ENCODE results near the gene ALG1.
"Not testable (repeated sequence)": the region's sequence is repeated elsewhere in the genome, so short reads cannot be mapped to it uniquely, and the experiment has no call there.

DNA sequence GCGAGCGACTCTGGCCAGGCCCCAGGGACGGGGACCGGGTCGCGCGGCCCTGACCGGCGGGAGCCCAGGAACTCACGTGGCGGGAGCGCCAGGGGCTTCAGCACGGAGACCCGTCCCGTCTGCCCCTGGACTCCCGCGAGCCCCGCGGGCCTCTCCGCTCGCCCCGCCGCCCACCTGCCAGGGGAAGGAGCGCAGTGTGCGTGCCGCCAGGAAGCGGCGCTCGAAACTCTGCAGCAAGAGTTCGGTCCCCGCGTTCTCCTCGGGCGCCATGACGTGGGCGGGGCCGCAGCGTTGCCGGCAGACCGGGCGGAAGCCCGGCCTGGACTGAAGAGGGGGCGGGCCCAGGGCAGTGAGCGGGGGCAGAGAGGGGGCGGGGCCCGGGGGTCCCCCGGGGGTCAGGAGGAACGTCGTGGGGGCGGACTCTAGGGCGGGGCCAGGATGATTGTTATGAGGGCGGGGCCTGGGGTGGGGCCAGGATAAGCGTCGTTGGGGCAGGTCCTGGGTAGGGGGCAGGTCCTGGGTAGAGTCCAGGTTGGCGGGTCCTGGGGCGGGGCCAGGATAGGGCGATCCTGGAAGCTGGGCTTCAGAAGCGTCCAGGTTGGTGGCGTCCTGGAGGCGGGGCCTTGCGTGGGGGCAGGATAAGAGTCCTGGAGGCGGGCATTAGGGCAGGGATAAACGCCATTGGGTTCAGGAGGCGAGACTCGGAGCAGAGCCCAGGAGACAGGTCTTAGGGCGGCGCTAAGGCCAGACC lies 26.0 kb downstream of the ALG1 start, which contains the start of gene EEF2KMT:
- TF ChIP-seq POLR2AphosphoS5 (IDR thresholded peaks at IDR 0.05; ENCODE audit: low read depth), result not testable (repeated sequence)
- TF ChIP-seq, protein P1, sequence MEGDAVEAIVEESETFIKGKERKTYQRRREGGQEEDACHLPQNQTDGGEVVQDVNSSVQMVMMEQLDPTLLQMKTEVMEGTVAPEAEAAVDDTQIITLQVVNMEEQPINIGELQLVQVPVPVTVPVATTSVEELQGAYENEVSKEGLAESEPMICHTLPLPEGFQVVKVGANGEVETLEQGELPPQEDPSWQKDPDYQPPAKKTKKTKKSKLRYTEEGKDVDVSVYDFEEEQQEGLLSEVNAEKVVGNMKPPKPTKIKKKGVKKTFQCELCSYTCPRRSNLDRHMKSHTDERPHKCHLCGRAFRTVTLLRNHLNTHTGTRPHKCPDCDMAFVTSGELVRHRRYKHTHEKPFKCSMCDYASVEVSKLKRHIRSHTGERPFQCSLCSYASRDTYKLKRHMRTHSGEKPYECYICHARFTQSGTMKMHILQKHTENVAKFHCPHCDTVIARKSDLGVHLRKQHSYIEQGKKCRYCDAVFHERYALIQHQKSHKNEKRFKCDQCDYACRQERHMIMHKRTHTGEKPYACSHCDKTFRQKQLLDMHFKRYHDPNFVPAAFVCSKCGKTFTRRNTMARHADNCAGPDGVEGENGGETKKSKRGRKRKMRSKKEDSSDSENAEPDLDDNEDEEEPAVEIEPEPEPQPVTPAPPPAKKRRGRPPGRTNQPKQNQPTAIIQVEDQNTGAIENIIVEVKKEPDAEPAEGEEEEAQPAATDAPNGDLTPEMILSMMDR (IDR thresholded peaks at IDR 0.05; ENCODE audit: insufficient read depth, low read length), result not testable (repeated sequence)
- TF ChIP-seq, protein P2, sequence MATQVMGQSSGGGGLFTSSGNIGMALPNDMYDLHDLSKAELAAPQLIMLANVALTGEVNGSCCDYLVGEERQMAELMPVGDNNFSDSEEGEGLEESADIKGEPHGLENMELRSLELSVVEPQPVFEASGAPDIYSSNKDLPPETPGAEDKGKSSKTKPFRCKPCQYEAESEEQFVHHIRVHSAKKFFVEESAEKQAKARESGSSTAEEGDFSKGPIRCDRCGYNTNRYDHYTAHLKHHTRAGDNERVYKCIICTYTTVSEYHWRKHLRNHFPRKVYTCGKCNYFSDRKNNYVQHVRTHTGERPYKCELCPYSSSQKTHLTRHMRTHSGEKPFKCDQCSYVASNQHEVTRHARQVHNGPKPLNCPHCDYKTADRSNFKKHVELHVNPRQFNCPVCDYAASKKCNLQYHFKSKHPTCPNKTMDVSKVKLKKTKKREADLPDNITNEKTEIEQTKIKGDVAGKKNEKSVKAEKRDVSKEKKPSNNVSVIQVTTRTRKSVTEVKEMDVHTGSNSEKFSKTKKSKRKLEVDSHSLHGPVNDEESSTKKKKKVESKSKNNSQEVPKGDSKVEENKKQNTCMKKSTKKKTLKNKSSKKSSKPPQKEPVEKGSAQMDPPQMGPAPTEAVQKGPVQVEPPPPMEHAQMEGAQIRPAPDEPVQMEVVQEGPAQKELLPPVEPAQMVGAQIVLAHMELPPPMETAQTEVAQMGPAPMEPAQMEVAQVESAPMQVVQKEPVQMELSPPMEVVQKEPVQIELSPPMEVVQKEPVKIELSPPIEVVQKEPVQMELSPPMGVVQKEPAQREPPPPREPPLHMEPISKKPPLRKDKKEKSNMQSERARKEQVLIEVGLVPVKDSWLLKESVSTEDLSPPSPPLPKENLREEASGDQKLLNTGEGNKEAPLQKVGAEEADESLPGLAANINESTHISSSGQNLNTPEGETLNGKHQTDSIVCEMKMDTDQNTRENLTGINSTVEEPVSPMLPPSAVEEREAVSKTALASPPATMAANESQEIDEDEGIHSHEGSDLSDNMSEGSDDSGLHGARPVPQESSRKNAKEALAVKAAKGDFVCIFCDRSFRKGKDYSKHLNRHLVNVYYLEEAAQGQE (IDR thresholded peaks at IDR 0.05; ENCODE audit: insufficient replicate concordance, low read depth), result not testable (repeated sequence)

All from HL-60 (cell line).